Measurements from ENCODE around the gene IDH3A.

DNA sequence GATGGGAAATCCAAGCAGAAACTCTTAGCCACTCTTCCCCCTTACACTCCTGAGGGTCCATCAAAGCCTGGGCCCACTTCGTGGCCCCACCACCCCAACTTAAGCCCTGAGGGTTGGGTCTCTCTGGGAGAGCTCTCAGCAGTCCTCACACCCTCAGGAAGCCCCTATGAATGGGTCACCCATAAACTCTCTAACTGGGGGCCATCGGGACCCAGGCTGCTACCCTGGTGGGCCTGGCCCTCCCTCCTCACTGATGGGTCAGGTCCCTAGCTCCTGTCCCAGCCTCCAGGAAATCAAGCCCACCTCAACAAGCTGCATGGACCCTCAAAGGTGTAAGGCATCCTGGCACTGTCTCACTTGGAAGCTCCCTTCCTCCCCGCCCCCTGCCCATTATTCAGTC, 37.4 kb upstream of the IDH3A start:
- TF ChIP-seq, protein P1, sequence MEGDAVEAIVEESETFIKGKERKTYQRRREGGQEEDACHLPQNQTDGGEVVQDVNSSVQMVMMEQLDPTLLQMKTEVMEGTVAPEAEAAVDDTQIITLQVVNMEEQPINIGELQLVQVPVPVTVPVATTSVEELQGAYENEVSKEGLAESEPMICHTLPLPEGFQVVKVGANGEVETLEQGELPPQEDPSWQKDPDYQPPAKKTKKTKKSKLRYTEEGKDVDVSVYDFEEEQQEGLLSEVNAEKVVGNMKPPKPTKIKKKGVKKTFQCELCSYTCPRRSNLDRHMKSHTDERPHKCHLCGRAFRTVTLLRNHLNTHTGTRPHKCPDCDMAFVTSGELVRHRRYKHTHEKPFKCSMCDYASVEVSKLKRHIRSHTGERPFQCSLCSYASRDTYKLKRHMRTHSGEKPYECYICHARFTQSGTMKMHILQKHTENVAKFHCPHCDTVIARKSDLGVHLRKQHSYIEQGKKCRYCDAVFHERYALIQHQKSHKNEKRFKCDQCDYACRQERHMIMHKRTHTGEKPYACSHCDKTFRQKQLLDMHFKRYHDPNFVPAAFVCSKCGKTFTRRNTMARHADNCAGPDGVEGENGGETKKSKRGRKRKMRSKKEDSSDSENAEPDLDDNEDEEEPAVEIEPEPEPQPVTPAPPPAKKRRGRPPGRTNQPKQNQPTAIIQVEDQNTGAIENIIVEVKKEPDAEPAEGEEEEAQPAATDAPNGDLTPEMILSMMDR (conservative IDR thresholded peaks at IDR 0.05 in 1 of 2, IDR thresholded peaks at IDR 0.05 in 1 of 2; ENCODE audit: extremely low read depth in 1 of 2, insufficient read depth in 1 of 2, low read depth in 1 of 2, low read length in 2 of 2): no peak
- TF ChIP-seq EZH2 (IDR thresholded peaks at IDR 0.05; ENCODE audit: borderline replicate concordance, low read length): no peak
